HG02885 (cell line): Measurements from ENCODE around the gene STKLD1.

Source experiments
- ATAC-seq: cut with Tn5 transposase; IDR thresholded peaks from one replicate; pipeline ENCODE4 v1.9.1; 2021; ENCODE audit warnings: mild to moderate bottlenecking; ENCODE audit not compliant: unreplicated experiment, poor library complexity

STKLD1 gene

DNA sequence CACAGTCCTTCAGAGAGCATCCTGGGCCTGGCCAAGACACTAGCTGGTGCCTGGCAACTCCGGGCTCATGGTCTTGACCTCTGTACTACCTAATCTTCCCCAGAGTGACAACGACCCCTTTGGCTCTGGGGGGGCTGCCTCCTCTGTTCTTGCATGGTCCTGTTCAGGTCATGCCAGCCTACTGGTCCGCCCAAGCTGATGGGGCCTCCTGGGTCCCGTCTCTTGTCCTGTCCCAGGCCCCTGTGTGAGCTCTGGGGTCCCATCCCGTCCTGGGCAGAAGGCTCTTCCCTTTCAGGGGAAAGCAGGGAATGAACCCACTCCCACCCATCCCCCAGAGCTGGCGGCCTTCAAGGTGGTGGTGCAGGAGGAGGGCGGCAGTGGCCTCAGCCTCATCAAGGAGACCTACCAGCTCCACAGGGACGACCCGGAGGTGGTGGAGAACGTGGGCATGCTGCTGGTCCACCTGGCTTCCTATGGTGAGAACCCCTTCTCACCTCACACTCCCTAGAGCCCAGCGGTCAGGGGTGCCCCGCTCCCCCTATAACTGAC, 28.4 kb downstream of the STKLD1 start:
- ATAC-seq, result no peak

DNA sequence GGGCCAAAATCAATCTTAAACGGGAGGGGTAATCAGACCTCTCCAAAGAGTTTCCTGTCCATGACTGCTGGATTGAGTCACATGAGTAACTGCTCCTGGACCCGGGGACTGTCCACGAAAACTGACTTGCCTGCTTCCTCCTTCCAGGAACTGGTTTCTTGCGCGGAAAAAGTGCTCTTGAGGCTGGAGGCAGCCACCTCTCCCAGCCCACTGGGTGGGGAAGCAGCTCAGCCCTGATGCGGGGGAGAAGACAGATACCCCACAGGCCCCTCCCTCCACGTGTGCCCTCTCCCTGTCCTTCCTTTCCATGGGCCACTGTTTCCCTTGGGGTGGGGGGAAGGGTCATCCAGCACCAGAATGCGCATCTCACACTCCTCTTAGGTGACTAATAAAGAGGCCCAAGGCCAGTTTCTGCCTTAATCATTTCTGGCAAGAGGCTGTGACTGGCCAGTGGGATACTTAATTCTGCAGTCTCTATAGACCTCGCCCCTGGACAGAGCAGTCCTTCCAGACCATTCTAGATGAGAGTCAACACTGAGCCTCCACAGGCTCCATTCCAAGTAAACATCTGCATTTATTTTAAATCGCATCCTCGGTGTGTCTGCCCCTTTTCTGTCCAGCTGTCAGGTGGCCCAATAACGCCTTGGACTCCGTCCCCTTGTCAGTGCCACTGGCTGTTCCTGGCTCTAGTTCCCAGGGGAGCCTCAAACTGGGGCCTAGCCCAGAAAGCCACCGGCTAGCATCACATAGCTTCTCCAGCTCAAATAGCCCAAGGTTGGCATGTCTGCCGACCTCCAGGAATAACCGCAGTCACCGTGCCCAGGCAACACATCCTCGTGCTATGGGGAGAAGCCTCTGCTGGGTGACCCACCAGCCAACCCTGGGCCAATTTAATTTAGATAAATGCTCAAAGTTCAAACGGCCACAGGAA, 29.6 kb downstream of the STKLD1 start:
- ATAC-seq, result no peak

DNA sequence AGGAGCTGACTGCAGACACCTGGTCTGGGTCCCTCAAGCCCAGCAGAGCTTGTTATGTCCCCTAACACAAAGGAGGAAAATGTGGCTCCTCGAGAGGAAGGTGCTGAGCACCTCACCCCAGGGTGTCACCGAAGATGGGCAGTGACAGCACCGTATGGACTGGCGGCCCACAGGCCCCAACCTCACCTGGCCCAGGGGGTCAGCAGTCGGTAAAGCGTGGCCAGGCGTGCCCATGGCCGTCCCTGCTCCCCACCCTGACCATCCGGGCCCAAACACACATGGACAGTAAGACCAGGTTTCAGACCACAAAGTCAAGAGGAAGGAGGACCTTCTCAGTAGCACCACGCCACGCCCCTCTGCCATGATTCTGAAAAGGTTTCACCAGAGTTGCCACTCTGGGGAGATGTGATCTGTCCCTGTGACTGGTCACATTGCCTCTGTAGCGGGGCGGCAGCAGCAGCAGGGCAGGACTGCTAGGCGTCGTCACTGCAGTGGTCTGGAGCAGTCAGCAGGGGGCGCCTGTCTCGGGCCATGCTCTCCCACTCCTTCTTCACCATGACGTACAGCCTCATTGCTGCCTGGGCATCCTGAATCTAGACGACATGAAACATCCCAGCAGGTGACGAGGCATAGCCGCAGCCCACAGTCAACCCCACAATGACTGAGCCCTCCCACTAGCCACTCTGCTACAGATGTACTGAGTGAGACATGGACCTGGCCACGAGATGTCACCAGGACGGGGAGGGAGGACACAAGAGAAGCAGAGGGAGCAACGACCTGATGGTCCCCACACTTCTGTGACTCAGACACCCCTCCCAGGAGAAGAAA, 30.5 kb downstream of the STKLD1 start:
- ATAC-seq, result peak; percentile 64

DNA sequence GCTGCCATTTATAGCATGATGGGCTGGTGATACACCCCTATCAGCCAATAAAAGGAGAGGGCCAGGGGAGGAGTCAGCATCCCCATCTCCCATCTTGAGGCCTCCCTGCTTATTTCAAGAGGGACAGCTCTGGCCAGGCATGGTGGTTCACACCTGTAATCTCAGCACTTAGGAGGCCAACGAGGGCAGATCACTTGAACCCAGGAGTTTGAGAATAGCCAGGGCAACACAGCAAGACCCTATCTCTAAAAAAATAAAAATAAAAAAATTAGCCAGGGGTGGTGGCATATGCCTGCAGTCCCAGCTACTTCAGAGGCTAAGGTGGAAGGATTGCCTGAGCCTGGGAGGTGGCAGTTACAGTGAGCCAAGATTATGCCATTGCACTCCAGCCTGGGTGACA, 31.9 kb downstream of the STKLD1 start:
- no peak for ATAC-seq

DNA sequence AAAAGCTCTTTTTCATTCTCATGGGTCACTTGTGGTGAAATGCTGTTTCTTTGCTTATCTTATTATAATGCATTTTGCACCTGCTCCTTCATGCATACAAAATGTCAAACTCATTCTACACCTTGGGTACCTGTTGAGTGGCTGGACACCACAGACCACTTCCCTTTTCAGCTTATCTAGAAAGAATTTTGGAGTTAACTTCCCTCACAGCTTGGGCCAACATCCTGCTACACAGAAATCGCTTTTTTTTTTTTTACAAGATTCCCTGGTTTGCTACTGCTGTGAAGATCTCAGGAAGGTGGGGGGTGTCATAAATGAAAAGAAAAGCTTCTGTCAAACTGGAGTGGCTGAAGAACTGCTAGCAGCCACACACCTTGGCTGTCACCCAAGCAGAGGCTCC, 39.0 kb downstream of the STKLD1 start:
- ATAC-seq, result no peak

DNA sequence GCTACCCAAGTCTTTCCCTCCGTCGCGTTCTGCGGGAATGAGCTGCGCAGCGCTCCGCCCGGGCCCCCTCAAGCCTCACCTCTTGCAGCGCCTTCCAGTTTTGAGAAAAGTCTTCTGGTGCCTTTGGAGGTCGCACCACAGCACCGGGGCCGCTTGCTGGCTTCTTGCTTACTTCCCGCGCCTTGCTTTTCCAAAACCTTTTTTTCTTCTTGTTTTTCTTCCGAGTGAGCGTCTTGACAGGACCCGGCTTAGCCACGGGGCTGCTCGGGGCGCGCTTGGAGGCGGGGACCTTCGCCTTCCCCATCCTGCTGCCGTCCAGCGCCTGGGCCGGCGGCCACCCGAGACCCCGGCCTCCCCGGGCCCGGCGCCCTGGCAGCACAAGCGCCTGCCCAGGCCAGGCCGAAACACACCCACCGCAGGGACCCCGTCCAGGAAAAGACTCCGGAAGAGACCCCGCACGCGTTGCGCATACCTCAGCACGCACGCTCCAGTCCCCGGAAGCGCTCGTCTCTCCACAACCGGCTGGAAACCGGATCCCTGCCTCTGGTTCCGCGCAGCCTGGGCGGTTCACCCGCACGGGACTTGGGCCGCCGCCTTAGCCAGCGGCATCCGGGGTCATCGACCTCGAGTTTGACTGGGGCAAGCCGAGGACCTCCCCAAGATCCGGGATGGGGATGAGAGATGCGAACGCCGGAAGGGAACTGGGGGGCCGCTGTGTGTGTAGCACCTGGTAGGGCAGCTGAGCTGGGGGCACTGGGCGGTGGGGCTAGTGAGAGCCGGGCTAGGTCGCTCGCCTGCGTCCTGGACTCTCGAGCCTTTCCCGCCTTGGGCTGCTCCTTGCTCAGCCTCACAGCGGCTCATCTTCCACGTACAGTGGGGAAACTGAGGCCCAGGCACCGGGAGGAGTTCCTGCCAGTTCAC, 41.6 kb downstream of the STKLD1 start, which contains the start of gene REXO4:
Gene REXO4, minus strand, starts transcription at position 470 of the 921 bp plus-strand sequence. Its CDS starts 166 bp downstream, at position 304.
- peak; percentile 77 for ATAC-seq

DNA sequence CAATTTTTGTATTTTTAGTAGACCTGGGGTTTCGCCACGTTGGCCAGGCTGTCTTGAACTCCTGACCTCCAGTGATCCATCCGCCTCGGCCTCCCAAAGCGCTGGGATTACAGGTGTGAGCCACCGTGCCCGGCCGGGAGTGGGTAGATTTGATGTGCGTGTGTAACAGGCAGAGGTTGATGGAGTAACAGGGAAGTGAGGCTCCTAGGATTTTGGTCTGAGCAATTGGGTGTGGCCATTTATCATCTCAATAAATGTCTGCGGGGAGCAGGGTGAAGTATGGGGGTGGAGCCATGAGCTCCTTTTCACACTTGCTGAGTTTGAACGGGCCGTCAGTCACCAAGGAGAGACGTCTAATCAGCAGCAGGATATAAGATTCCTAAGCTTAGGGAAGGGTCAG, 42.8 kb downstream of the STKLD1 start:
- no peak for ATAC-seq

DNA sequence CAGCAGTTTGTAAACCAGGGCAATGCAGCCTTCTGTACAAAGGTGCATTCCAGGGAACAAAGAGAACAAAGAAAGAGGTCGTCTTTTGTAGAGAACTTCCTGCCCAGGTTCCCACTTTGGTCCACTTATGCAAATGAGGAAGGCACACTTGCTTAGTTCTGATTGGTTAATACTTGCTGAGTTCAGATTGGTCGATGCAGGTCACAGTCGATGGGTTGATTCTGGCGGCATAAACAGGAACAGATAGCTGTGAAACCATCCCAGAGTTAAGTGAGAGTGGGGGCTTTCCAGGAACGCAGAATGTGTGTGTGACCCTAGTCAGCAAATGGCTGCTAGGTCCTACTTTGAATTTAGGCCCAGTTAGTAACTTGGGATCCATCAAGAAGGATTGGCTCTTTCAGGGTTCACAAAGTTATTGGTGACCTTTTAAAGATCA, 44.2 kb downstream of the STKLD1 start:
- ATAC-seq, result no peak

DNA sequence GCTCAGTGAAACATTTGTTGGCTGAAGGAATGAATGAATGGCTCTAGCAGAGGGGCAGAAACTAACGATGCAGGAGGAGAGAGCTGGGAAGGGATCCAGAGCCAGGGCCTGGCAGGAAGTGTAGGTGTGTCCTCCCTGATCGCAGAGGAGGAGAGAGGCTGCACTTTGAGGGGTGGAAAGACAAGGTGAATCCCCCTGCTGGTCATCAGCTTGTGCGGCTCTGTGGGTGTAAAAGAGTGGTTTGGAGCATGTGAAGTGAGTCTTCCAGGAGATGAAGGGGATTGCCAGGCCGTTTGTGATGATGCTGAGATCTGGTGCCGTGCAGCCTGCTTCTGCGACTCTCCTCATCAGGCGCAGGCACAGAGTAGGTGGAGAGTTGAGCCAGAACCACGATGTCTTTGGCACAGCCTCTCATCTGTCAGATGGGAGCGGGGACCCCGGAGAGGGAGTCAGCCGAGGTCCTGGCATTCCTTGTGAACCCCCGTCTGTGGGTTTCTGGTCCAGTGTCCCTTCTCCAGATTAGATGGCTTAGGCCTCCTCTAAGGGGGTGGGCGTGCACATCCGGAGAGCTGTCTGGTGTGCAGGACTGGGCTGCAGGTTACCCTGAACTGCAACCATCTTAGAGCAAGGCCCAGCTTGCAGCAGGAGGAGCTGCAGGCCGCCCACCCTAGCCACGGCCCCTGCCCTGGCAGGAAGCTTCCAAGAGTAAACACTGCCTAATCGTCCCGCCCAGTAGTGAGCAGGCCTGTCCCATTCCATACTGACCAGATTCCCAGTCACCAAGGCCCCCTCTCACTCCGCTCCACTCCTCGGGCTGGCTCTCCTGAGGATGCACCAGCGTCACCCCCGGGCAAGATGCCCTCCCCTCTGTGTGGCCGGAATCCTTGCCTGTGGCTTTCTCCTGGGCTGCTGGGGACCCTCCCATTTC, 45.7 kb downstream of the STKLD1 start, which contains the start of gene ADAMTS13:
Gene ADAMTS13, plus strand, starts transcription at position 753 of the 928 bp plus-strand sequence. Its CDS starts 77 bp downstream, at position 830.
- ATAC-seq, result no peak

DNA sequence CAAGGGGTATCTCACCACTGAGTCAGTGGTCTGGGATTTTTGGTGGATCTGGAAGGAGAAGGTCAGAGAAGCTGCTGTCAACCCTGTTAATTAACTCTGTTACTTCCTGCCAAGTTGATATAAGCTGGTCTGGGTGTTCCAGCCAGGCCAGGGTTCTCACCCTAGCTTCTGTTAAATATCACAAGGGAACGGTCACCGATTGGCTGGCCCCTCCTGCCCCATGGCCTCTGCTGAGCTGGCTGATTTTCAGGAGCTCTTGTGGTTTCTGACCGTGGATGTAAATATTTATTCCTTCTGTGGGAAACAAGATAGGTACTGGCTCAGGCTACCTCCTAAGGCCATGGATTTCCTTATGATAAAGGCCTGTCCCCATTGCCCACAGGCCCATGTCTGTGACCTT, 47.0 kb downstream of the STKLD1 start:
- no peak for ATAC-seq

DNA sequence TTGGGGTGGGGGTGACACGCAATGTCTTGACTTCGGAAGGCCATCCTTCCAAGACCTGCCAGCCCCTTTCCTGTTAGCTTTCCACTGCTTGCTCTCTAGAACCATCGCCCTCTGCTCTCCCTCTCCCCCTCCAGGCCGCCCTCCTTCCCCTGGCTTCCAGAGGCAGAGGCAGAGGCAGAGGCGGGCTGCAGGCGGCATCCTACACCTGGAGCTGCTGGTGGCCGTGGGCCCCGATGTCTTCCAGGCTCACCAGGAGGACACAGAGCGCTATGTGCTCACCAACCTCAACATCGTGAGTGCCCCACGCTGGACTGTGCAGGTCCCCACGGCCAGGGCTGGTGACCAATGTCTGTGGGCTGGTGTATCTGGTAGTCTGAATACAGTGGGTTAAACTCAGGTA, 48.0 kb downstream of the STKLD1 start:
- ATAC-seq, result no peak

DNA sequence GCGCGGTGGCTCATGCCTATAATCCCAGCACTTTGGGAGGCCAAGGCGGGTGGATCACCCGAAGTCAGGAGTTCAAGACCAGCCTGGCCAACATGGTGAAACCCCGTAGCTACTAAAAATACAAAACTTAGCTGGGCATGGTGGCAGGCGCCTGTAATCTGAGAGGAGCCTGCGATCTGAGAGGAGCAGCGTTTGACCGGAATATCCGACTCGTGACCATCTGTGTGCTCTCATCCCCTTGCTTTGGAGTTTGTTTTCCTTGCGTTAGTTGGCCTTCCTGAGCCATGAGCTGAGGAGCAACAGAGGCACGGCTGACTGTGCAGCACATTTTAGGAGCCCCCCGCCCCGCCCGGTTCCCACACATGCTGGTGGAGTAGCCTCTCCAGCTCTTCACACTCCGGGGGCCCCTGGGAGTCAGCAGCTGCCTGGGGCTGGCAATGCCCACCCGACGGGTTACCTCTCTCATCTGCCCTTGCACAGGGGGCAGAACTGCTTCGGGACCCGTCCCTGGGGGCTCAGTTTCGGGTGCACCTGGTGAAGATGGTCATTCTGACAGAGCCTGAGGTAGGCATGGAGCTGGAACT, 49.0 kb downstream of the STKLD1 start:
- ATAC-seq, result no peak

DNA sequence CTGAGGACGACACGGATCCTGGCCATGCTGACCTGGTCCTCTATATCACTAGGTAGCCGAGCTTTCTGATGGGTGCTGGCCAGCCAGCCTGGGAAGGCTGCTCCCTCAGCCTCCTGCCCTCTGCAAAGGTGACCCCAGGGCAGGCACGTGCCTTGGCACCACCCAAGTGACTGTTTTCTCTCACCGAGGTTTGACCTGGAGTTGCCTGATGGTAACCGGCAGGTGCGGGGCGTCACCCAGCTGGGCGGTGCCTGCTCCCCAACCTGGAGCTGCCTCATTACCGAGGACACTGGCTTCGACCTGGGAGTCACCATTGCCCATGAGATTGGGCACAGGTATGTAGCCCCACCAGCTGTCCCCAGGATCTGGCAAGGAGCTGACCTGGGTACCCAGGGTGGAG, 49.8 kb downstream of the STKLD1 start:
- no peak for ATAC-seq

DNA sequence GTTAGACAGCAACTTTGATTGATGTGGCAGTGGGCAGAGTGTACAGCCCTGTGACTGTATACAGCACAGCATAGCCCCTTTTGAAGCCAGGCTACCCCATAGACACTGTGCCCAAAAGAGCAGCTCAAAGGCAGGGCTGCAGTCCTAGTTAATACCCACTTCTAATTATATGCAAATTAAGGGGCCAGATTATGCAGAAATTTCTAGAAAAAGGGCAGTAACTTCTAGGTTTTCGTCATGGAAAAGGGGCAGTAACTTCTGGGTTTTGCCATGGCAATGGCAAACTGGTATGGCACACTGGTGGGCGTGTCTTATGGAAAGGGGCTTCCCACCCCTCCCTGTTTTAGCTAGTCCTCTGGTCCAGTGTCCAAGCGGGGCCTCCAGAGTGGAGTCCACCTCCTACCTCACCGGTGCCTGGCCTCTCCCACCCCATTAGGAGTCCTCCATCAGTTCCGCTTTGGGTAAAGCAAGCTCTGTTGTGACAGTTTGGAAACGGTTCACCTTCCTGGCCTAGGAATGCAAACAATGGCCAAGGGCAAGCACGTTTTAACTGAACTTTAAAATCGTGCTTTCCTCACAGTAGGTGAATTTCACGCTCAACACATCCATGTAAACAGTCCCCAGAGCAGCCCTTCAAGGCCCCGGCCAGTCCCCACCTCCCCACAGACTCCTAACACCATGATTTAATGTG, 51.6 kb downstream of the STKLD1 start:
- no peak for ATAC-seq

DNA sequence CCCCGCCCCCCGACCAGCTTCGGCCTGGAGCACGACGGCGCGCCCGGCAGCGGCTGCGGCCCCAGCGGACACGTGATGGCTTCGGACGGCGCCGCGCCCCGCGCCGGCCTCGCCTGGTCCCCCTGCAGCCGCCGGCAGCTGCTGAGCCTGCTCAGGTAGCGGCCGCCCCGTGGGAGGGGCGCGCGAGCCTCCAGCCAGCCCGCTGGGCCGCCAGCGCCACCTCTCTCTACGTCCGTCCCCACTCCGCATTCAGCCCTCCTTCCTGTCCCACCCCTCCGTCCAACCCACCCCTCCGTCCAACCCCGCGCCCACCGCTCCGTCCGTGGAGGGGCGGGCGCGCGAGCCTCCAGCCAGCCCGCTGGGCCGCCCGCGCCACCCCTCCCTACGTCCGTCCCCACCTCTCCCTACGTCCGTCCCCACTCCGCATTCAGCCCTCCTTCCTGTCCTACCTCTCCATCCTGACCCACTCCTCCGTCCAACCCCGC, 52.5 kb downstream of the STKLD1 start:
- ATAC-seq, result no peak

DNA sequence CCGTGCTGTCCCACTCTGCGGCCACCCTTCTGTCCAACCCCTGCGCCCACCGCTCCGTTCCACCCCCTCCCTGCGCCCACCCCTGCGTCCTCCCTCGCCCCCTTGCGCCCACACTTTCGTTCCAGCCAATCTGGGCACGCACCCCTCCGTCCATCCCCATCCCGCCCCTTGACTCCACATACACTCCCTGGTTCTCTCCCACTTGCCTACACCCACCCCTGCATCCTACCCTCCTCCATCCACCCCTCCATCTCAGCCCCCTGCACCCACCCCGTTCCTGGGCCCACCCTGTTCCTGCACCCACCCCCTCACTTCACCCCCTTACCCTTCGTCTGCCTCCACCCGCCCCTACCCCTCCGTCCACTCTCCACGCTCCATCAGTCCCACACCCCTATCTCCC, 53.0 kb downstream of the STKLD1 start:
- ATAC-seq, result no peak

DNA sequence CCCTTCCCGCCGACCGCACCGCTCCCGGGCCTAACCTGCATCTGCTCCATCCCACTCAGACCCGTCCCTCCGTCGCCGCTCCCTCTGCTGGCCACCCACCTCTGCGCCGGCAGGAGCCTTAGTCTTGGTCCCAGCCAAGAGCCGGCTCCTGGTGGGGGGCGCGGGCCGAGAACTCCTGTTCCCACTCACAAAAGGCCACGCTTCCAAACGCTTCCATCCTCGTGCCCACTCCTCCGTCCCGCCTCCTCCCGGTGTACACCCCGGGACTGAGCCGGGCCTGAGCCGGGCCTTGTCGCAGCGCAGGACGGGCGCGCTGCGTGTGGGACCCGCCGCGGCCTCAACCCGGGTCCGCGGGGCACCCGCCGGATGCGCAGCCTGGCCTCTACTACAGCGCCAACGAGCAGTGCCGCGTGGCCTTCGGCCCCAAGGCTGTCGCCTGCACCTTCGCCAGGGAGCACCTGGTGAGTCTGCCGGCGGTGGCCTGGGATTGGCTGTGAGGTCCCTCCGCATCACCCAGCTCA, 53.5 kb downstream of the STKLD1 start:
- no peak for ATAC-seq
